C4-2B (cell line): Measurements from ENCODE around the gene HAPLN1.
"Not testable (repeated sequence)": the region's sequence is repeated elsewhere in the genome, so short reads cannot be mapped to it uniquely, and the experiment has no call there.

Experiments used
- ZFX ChIP-seq: fragments of 450-650 bp; IDR thresholded peaks from 2 replicates; pipeline ENCODE4 v1.6.1; 2017
- TF ChIP-seq, protein P1 (sequence below): fragments of 450-650 bp; conservative IDR thresholded peaks from 2 replicates; pipeline ENCODE4 v1.5.1; 2017; ENCODE audit warnings: mild to moderate bottlenecking

DNA sequence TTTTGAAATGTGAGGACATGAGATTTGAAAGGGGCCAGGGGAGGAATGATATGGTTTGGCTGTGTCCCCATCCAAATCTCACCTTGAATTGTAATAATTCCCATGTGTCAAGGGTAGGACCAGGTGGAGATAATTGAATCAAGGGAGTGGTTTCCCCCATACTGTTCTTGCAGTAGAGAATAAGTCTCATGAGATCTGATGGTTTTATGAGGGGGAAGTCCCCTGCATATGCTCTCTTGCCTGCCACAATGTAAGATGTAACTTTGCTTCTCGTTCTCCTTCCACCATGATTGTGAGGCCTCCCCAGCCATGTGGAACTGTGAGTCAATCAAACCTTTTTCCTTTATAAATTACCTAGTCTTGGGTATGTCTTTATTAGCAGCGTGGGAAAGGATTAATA, 15.5 kb upstream of the HAPLN1 start:
- TF ChIP-seq, protein P1, sequence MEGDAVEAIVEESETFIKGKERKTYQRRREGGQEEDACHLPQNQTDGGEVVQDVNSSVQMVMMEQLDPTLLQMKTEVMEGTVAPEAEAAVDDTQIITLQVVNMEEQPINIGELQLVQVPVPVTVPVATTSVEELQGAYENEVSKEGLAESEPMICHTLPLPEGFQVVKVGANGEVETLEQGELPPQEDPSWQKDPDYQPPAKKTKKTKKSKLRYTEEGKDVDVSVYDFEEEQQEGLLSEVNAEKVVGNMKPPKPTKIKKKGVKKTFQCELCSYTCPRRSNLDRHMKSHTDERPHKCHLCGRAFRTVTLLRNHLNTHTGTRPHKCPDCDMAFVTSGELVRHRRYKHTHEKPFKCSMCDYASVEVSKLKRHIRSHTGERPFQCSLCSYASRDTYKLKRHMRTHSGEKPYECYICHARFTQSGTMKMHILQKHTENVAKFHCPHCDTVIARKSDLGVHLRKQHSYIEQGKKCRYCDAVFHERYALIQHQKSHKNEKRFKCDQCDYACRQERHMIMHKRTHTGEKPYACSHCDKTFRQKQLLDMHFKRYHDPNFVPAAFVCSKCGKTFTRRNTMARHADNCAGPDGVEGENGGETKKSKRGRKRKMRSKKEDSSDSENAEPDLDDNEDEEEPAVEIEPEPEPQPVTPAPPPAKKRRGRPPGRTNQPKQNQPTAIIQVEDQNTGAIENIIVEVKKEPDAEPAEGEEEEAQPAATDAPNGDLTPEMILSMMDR = not testable (repeated sequence)
- TF ChIP-seq ZFX = not testable (repeated sequence)
